HG03139 (cell line): ENCODE results near the gene SLC30A3.

ENCODE experiments used
- ATAC-seq: cut with Tn5 transposase; IDR thresholded peaks from one replicate; pipeline ENCODE4 v1.9.1; 2021; ENCODE audit not compliant: unreplicated experiment

The SLC30A3 gene

DNA sequence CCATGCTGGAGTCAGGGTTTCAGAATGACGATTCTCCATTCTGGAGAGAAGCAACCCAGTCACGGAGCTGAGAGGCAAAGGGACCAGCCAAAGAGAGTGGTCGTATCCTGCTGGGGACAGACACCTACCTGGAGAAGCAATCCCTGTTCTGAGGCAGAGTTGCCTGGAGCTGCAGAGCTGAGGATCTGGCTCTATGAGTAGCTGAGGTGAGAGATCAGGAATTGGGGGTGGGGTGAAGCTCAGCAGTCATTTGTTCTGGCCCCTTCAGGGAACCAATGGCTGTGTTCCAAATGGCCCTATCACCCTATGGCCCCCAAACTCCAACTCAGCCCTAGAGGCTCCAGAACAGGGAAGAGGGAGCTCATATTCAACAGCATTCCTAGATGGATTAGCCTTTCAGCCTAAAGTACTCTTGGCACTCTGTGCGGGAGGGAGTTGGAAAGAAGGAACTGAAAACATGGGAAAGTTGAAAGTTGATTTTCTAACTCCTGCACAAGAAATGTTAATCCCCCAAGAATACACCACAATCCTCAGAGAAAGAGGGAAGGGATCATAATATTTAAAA lies 54.3 kb downstream of the SLC30A3 start:
- ATAC-seq = no peak

DNA sequence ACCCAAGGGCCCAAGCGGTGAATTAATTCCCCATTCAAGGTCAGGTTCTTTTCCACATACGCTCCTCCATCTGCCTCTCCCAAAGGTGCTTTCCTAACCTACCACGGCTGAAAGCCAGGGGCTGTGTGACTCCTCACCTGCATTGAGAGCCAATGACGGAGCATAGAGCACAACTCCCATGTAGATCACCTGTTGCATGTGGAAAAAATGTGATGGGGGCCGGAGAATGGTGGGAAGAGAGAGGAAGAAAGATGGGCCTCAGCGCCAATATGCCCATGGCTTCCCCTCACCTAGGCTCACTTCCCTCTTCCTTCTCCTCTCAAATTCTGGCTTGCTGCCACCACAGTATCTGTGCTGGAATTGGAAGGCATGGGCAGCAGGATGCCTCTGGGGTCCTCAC lies 56.5 kb downstream of the SLC30A3 start:
- ATAC-seq = no peak

DNA sequence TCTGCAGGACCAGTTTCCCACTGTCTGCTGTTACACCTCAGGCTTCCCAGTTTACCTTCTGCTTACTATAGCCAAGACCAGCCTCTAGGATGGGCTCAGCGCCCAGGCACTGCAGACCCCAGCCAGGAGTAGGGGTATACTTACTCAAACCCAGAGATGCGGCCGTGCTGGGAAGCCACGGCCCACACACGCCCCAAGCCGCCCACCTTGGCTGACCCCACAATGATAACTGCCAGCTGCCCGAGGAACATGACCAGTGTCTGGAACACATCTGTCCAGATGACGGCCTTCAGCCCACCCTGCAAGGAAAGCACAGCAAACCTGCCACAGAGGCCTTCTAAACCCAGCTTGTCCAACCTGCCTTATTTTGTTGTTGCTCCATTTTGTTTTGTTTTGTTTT lies 57.6 kb downstream of the SLC30A3 start:
- no peak for ATAC-seq

DNA sequence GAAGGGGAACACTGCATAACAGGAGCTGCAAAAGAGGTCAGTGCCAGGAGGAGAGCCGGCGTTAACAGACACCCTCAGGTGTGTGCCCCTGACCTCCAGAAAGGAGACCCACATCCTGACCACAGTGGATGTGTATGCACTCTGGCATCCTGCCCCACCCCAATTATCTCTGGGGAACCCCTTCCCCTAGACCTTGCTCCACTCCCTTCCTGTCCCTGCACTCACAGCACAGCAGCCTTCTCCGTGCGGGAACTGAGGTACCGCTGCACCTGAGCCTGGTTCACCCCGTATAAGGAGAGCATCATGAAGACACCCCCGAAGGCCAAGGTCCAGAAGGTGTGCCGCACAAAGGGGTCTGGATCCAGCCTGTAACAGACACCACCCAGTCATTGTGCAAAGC lies 58.3 kb downstream of the SLC30A3 start:
- no peak for ATAC-seq

DNA sequence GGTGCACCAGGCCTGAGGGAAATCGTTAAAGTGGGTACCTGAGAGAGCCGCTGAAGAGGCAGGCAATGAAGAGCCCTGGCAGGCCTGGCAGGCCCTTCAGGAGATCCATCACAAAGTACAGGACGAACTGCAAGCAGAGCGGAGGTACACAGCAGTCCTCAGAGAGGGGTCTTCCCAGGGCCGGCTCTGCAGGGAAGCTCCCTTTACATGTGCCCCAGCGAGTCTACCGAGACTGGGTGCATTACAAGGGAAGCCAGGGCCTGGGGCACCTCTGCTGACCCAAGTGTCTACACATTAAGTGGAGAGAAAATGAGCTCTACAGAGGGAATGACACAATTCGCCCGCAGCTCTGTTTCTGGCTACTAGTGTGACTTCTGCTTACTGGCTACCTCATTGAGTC lies 59.1 kb downstream of the SLC30A3 start:
- no peak for ATAC-seq
